Erythroblast (primary cell): ENCODE results near the gene PRMT1.
"Not testable (repeated sequence)": the region's sequence is repeated elsewhere in the genome, so short reads cannot be mapped to it uniquely, and the experiment has no call there.

ENCODE experiments used
- GATA1 ChIP-seq: IDR thresholded peaks from 2 replicates; pipeline ENCODE4 v1.6.1; 2011; ENCODE audit warnings: low read depth, mild to moderate bottlenecking, control low read depth, low read length, moderate library complexity
- POLR2A ChIP-seq: IDR thresholded peaks from 2 replicates; pipeline ENCODE4 v1.6.1; 2011; ENCODE audit warnings: mild to moderate bottlenecking, low read length

DNA sequence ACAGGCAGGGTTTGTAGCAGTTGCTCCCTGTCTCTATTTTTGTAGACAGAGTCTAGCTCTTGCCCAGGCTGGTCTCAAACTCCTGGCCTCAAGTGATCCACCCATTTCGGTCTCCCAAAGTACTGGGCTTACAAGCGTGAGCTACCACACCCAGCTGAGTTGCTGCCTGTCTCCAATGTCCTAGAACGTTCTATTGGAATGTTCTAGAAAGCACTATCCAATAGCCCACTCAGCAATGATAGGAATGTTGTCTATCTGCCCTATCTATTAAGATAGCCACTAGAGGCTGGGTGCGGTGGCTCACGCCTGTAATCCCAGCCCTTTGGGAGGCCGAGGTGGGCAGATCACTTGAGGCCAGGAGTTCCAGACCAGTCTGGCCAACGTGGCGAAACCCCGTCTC, 43.8 kb upstream of the PRMT1 start:
- TF ChIP-seq POLR2A, GATA1: not testable (repeated sequence)
